GM06990 (cell line): ENCODE results near the gene ZNF565.
"Not testable (repeated sequence)": the region's sequence is repeated elsewhere in the genome, so short reads cannot be mapped to it uniquely, and the experiment has no call there.

ENCODE experiments used
- DNase-seq: peaks from one replicate; pipeline ENCODE4 v3.0.0-alpha.2; 2011; ENCODE audit not compliant: insufficient read length; ENCODE audit errors: extremely low read depth
- H3K27me3 ChIP-seq: replicated peaks from 2 replicates; pipeline ENCODE4 v1.6.0; 2011; ENCODE audit warnings: low read length; ENCODE audit not compliant: control insufficient read depth, insufficient read depth
- H3K36me3 ChIP-seq: 2 replicates; pipeline ENCODE4 v1.5.1; 2011; ENCODE audit warnings: low read length; ENCODE audit not compliant: control insufficient read depth, insufficient read depth
- H3K4me3 ChIP-seq: replicated peaks from 2 replicates; pipeline ENCODE4 v1.5.1; 2011; ENCODE audit warnings: low read depth, mild to moderate bottlenecking, control low read depth, low read length
- CTCF ChIP-seq: IDR thresholded peaks from 2 replicates; pipeline ENCODE4 v1.5.1; 2011; ENCODE audit warnings: low read length, control low read depth, mild to moderate bottlenecking, inconsistent platforms; ENCODE audit not compliant: insufficient read depth, poor library complexity, severe bottlenecking

ZNF565 gene

GRCh38 chr19:36244066-36244465 lies 29.6 kb upstream of the ZNF565 start:
- Histone ChIP-seq H3K4me3 (no peak overlapping the region), H3K27me3 (no peaks in the 10 kb centered on the region), H3K36me3 (no peaks in the 10 kb centered on the region)
- no peak for TF ChIP-seq CTCF
- DNase-seq = no peak

- H3K4me3 ChIP-seq = no peak overlapping the region
- H3K27me3 ChIP-seq = no peaks in the 10 kb centered on the region
- peaks cover 17% of the 10 kb centered on the region for H3K36me3 ChIP-seq
- TF ChIP-seq CTCF = no peak
- DNase-seq = no peak
Measured at GRCh38 chr19:36236946-36237310, 22.5 kb upstream of the ZNF565 start.

- Histone ChIP-seq H3K4me3 (no peak overlapping the region), H3K27me3 (no peaks in the 10 kb centered on the region), H3K36me3 (peaks cover 17% of the 10 kb centered on the region)
- DNase-seq = no peak
- TF ChIP-seq CTCF = no peak
Measured at GRCh38 chr19:36236304-36236945, 22.0 kb upstream of the ZNF565 start.

GRCh38 chr19:36233626-36234025 lies 19.2 kb upstream of the ZNF565 start:
- not testable (repeated sequence) for DNase-seq
- peaks cover 29% of the 10 kb centered on the region for H3K36me3 ChIP-seq

GRCh38 chr19:36225219-36225892 lies 10.9 kb upstream of the ZNF565 start:
- DNase-seq = no peak

More at GRCh38 chr19:36233626-36234025, 19.2 kb upstream of the ZNF565 start:
- not testable (repeated sequence) for H3K27me3 ChIP-seq, H3K4me3 ChIP-seq

GRCh38 chr19:36222503-36222902 lies 8.0 kb upstream of the ZNF565 start:
- DNase-seq = no peak
- Histone ChIP-seq H3K36me3 (peaks cover 17% of the 10 kb centered on the region), H3K27me3 (no peaks in the 10 kb centered on the region), H3K4me3 (no peak overlapping the region)
- no peak for TF ChIP-seq CTCF

More at GRCh38 chr19:36225219-36225892, 10.9 kb upstream of the ZNF565 start:
- H3K4me3 ChIP-seq = no peak overlapping the region
- peaks cover 32% of the 10 kb centered on the region for H3K36me3 ChIP-seq
- no peaks in the 10 kb centered on the region for H3K27me3 ChIP-seq
- no peak for TF ChIP-seq CTCF
